HG03565 (cell line): Measurements from ENCODE around the gene APLF.
"Not testable (repeated sequence)": the region's sequence is repeated elsewhere in the genome, so short reads cannot be mapped to it uniquely, and the experiment has no call there.

Experiments
- ATAC-seq: cut with Tn5 transposase; IDR thresholded peaks from one replicate; pipeline ENCODE4 v1.9.1; 2021; ENCODE audit warnings: mild to moderate bottlenecking, moderate library complexity; ENCODE audit not compliant: unreplicated experiment

APLF gene

DNA sequence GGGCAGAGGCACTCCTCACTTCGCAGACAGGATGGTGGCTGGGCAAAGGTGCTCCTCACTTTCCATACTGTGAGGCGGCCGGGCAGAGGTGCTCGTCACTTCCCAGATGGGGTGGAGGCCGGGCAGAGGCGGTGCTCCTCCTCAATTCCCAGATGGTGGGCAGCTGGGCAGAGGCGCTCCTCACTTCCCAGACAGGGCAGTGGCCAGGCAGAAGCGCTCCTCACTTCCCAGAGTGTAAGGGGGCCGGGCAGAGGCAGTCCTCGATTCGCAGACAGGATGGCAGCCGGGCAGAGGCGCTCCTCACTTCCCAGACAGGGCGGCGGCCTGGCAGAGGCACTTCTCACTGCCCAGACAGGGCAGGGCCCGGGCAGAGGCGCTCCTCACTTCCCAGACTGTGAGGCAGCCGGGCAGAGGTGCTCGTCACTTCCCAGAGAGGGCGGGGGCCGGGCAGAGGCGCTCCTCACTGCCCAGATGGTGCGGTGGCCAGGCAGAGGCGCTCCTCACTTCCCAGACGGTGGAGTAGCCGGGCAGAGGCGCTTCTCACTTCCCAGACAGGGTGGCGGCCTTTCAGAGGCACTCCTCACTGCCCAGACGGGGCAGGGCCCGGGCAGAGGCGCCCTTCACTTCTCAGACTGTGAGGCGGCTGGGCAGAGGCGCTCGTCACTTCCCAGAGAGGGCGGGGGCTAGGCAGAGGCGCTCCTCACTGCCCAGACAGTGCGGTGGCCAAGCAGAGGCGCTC is 60.1 kb downstream of the APLF start:
- ATAC-seq: not testable (repeated sequence)

DNA sequence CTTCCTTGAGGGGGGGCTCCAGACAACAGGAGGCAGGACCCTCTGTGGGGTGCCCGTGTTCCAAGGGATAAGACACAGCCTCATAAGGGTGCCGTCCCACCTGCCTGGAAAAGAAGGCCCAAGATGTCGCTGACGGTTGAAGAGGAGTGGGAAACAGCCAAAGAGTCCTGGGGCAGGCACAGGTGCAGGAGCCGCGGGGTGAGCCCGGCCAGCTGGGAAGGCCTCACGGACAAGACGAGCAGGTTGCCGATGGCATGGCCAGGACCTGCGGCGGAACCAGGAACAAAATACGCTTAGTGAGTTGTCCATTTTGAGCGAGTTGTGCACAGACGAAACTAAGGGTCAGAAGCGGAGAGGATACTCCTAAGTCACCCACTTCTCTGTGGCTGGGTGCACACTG is 61.8 kb downstream of the APLF start:
- not testable (repeated sequence) for ATAC-seq

DNA sequence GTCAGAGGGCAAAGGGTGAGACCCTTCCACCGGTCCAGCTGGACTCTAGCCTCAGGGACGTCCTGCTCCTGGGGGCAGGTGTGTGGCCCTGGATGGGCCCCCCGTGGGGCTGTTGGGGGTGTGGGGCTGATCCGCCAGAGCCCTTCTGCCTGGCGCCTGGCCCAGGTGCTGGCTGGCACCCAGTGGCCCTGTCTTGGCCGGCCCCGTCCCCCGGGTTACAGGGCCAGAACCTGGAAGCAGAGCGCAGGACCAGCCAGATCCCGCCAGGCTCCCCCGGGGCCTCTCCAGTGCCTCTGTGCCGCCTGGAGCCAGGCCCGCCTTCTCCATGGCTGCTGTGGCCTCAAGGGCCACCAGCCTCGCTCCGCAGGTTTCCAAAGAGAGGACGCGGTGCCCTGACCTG is 62.3 kb downstream of the APLF start:
- not testable (repeated sequence) for ATAC-seq

DNA sequence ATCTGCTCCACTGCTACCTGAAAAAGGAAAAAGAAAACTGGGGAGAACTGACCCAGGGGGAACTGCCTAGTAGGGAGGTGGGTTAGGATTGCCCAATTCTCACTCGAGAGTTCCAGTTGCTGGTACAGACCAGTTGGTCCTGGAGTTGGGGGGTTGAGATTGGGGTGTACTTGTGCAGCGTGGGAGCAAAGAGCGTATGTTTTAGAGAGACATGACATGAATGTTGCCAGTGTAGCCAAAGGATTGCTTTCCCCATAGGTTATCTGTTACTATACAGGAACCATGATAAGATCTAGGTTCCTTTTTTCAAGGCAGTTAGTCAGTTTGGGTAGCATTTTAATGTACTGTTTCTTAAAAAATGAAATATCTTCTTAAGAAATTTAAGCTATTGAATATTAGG is 68.6 kb downstream of the APLF start:
- no peak for ATAC-seq

DNA sequence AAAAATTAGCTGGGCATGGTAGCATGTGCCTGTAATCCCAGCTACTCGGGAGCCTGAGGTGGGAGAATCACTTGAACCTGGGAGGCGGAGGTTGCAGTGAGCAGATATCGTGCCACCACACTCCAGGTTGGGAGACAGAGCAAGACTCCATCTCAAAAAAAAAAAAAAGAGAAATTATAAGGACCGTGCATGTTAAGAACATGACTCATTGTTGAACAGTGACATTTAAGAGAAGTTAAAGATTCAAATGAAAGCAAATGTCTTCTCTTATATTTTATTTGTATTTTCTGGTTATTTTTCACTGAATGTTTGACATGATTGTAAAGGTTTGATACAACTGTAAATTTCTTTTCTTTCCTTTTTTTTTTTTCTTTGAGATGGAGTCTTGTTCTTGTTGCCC is 69.6 kb downstream of the APLF start:
- ATAC-seq: no peak

DNA sequence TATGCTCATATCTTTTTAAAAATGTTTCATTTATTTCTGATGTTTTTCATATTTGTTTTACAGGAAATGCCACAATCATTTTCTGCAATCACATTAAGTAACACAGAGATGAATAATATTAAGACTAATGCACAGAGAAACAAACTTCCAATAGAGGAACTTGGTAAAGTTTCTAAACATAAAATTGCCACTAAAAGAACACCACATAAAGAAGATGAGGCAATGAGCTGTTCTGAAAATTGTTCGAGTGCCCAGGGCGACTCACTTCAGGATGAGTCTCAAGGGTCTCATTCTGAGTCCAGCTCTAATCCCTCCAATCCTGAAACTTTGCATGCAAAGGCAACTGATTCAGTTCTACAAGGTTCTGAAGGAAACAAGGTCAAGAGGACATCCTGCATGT is 70.4 kb downstream of the APLF start:
- ATAC-seq: no peak

DNA sequence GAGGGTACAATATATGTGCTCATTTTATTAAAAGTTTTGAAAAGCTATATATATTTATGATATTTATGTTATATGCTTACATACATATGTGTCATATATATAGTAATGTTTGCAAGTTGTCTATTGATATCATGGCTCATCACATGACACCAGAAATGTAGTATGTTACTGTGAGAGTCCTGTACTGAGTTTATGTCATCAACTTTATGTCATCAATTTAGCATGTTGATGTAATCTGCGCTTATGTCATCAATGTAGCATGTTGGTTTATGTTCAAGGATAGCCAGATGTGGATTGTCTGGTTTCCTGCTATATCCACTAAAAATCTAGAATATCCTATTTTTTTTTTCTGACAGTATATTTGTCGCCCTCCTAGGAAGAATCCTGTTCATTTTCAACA is 77.4 kb downstream of the APLF start:
- ATAC-seq: no peak

DNA sequence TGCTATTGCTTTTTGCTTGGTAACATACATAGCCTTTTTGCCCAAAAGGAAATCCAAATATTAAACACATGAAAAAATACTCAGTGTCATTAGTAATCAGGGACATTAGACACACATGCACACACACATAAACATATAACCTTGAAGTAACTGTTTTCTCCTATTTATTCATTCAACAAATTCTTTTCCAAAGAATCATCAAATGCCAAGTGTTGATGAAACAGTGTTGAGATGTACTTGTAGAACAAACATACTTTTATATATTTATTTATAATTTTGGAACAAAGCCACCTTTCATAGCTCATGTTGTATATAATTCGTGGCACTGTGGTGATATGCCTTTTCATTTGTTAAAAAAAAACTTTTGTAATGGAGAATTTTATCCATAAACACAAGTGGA is 81.0 kb downstream of the APLF start:
- no peak for ATAC-seq

DNA sequence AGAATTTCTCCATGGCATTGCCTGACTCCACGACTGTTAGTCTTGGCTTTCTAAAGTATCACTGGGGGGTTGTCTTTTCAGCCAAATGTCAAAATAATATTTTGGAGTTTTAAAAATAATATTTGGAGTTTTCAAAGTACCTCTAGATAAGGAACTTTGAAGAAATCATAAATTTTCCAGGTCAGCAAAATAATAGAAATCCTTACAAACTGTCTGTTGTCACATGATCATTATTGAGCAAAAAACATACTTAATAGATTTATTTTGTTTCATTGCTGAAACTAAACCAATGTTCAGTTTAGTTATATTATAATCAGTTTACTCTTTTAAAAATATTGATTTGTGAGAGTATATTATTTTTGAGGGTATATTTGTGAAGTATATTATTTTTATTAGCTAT is 85.7 kb downstream of the APLF start:
- ATAC-seq: no peak

DNA sequence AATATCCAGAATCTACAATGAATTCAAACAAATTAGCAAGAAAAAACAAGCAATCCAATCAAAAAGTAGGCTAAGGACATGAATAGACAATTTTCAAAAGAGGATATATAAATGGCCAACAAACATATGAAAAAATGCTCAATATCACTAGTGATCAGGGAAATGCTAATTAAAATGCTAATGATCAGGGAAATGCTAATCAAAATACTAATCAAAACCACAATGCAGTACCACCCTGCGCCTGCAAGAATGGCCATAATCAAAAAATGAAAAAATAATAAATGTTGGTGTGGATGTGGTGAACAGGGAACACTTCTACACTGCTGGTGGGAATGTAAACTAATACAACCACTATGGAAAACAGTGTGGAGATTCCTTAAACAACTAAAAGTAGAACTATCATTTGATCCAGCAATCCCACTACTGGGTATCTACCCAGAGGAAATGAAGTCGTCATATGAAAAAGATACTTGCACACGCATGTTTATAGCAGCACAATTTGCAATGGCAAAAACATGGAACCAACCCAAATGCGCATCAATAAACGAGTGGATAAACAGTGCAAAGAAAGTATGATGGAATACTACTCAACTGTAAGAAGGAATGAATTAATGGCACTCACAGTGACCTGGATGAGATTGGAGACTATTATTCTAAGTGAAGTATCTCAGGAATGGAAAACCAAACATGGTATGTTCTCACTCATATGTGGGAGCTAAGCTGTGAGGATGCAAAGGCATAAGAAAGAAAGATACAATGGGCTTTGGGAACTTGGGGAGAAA is 88.2 kb downstream of the APLF start:
- ATAC-seq: not testable (repeated sequence)

DNA sequence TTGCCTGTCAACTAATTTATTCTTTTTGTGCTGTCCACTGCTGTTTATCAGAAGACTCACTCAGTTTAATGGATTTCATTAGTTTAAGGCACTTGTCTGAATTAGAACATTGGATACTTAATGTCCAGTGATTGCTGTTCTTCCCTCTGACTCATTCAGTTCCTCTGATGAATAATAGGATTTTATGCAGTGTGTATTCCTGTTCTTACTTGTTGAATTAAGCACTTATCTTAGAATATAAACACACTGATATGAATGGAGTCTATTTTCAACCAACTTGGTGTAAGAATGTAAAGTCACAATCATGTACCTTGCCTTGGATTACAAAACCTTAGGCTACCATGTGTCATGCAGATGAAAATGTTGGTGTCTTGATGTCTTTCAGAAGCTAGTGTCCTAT is 89.0 kb downstream of the APLF start:
- ATAC-seq: no peak

DNA sequence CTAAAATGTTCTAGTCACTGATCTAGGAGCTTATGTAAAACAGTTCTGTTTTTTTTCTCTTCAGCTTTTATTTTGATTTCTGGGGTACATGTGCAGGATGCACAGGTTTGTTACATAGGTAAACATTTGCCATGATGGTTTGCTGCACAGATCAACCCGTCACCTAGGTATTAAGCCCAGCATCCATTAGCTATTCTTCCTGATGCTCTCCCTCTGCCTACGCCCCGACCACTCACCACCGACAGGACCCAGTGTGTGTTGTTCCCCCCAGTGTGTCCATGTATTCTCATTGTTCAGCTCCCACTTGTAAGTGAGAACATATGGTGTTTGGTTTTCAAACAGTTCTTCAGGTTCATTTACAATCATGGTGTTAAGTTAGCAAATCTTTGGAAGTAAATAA is 91.2 kb downstream of the APLF start:
- ATAC-seq: no peak

DNA sequence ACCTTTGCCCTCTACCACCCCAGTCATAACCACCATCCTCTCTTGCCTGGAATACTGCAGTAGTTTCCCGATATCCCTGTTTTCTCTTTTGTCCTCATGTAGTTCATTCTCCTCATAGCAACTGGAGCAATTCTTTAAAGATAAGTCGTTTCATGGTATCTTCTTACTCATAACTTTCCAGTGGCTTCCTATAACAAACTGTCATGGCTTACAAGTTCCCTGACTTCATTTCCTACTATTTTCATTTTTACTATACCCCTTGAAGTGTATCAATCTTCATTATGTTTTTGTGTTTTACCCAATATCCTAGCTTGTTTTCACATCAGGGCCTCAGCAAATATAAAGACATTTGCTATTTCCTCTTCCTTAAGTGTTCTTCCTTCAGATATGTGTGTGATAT is 92.3 kb downstream of the APLF start:
- no peak for ATAC-seq

DNA sequence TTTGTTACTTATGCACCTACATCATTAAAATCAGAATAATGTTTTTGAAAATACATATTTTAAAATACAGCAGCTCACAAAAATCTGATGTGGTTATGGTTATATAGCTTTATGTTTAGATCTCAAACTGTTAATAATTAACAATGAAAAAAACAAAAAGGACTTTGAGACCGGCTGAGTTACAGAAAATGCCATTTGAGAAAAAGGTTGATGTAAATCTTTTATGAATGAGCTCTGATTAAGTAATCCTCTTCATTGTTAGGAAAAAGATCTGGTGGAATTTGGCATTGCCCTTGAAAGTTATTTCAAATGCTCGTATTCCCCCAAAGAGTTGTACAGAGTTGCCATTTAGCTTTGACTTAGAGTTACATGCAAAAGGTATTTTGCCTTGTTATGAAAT is 93.2 kb downstream of the APLF start:
- ATAC-seq: no peak

DNA sequence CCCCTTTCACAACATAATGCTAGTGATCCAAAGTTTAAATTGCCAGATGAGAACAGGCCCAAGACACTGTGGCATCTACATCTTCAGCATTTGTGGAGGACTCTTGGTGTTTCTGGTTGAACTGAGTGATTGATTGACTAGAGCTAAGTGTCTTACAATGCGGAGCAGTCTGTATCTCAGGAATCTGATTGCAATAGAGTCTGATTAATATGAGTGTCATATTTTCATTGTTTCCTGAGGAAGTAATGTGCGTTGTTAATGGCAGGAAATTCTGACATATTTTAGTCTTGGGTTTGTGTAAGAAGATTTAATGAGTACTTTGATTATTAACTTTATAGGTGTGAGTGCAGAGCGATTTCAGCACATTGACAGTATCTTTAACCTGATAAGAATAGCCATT is 94.0 kb downstream of the APLF start:
- ATAC-seq: no peak

DNA sequence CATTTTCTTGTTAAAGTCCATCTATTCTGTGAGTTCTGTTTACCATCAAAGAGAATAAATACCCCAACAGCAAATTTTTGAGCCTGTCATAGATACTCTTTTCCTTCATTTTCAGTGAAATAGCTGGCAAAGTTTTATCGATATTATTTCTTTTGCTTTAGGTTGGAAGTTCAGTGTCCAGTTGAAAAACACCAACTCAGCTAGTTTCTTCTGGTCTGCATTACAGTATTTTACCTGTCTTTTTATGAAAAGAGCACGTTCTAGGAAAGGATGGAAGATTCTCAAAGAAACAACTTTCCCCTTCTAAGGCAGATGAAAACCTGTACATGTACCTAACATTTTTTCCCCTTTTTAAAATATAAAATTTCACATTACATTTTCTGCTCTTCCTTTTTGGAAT is 95.5 kb downstream of the APLF start:
- no peak for ATAC-seq

DNA sequence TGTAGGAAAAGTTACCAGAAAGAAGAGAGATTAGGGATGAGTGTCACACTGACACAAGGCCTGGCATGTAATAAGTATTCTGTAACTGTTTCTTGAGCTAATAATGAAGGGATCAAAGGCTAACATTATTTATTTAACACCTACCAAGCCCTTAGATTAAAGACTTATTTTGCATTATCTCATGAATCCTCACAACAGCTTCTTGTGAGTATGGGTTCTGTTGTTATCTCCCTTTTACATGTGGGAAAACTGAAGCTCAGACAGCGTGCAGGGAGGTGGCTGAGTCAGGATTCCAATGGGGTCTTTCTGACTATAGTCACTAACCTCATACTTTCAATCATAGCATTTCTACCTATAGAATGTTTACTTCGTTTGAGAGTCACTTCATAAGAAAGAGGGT is 97.0 kb downstream of the APLF start:
- no peak for ATAC-seq

DNA sequence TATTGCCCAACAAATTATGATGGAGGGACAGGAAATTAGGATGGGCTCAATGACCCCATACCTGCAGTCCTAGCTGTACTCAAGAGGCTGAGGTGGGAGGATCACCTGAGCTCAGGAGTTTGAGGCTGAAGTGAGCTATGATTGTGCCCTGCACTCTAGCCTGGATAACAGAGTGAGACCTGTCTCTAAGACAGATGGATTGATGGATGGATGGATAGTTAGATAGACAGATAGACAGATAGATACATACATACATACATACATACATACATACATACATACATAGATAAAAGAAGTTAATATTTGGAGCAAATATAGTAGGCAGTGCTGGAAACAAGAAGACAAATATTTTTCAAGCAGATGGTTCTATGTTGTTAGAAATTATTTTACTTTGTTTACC is 97.9 kb downstream of the APLF start:
- ATAC-seq: no peak

DNA sequence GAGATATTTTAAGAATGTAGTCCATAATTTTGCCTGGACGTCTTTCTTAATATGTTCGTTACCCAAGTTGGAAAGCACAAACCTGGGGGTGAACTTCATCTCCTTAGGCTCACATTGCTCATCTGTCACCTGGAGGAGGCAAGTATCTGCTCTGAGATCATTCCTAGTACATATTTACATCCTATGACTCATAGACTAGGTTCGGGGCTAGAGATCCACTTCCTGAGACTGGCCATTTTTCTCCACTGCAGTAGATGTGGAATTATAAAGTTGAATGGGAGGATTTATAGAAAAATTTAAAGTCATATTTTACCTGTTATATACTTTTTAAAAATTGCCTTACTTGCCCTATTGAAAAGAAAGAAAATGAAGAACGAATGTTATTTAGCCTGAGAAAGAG is 98.5 kb downstream of the APLF start:
- no peak for ATAC-seq

DNA sequence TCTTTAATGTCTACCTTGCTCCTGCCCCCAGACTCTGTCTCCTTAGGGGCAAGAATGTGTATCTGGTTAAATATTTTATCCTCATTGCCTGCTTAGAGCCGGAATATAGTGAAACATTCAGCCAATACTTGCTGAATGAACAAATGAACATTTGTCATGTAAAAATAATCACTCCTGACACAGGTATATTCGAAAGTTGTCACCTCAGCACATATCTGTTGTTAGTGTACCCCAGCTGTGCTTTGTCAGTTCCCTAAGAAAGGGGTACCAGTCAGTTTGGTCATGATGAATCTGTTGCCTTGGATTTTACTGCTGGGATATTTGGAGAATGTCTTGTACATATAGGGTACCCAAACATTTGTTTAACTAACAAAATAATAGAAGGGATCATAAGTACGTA is 99.0 kb downstream of the APLF start:
- ATAC-seq: no peak

DNA sequence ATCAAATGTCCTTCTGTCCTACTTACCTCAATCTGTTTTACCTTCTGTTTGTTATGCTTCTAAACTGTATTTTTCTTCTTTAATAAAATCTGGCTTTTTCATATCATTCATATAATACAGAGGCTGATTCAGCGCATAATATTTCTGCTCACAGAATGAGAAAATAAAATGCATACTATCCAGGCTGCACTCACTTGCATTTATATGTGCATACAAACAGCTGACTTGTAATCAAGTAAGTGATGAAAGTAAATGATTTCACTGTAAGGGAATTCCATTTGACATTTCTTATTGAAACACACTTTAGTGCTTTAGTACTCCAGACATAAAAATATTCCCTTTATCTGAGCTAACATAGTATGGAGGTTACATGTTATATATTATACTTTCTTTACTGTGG is 100.7 kb downstream of the APLF start:
- ATAC-seq: no peak

DNA sequence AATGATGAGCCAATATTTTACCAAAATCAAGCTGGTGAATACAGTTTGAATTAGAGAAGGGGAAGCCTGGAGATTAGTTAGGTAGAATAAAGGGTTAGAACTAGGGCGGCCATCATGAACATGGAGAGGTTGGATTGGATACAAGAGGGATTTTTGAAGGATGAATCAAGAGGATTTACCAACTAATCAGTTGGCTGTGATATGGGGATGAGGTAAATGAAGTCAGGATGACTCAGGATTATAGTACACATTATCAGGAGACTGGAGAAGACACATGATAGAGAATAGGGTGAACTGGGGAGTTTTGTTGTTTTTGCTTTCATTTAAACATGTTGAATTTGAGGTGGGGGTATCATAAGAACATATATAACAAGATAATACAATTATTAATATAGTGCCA is 102.2 kb downstream of the APLF start:
- ATAC-seq: no peak

DNA sequence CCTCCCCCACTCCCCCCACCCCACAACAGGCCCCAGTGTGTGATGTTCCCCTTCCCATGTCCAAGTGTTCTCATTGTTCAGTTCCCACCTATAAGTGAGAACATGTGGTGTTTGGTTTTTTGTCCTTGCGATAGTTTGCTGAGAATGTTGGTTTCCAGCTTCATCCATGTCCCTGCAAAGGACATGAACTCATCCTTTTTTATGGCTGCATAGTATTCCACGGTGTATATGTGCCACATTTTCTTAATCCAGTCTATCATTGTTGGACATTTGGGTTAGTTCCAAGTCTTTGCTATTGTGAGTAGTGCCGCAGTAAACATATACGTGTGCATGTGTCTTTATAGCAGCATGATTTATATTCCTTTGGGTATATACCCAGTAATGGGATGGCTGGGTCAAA is 103.0 kb downstream of the APLF start:
- not testable (repeated sequence) for ATAC-seq
